ENCODE data around the gene TDRD6.

GRCh38 chr6:46684771-46685170 is 2.9 kb upstream of the TDRD6 start:
- TF ChIP-seq POLR2A (IDR thresholded peaks at IDR 0.05; ENCODE audit: low read length) (no peak), GATA1 (IDR thresholded peaks at IDR 0.05; ENCODE audit: low read depth, low read length) (no peak)

Data from erythroblast (primary cell).